Thyroid gland (tissue), 4 donors: ENCODE data around the gene ZIC4.

Experiments used
- CTCF ChIP-seq, 6 experiments: fragments of 200-600 bp in 3 of 6; fragments of 450-650 bp in 3 of 6; sonication (generic) in 3 of 6; IDR thresholded peaks; one replicate each; pipeline ENCODE4 v1.5.1; 2016 to 2019; ENCODE audit warnings: antibody characterized with exemption in 6 of 6, mild to moderate bottlenecking in 2 of 6, inconsistent platforms in 1 of 6, moderate library complexity in 1 of 6
- POLR2A ChIP-seq, 2 donors: fragments of 450-650 bp; IDR thresholded peaks; one replicate each; pipeline ENCODE4 v1.6.1; 2017; ENCODE audit warnings: antibody characterized with exemption in 2 of 2, mild to moderate bottlenecking in 2 of 2, moderate library complexity in 1 of 2

- TF ChIP-seq POLR2A (IDR thresholded peaks at IDR 0.05) = no peak
- no peak for TF ChIP-seq CTCF (IDR thresholded peaks at IDR 0.05)
Observed at GRCh38 chr3:147397155-147397874, 9.0 kb downstream of the ZIC4 start.
